SKM-1 (cell line): ENCODE measurements around the gene KLHL29.
A peak's percentile ranks its signal among the peaks of the same experiment; 100 is the strongest.

Source experiments
- DNase-seq: peaks from one replicate; lab custom pipeline; 2025; ENCODE audit not compliant: unreplicated experiment; lab: John Stamatoyannopoulos, UW

The KLHL29 gene

GRCh38 chr2:23446916-23447315 lies 61.9 kb downstream of the KLHL29 start:
- DNase-seq = no peak

GRCh38 chr2:23447405-23447804 lies 62.4 kb downstream of the KLHL29 start:
- DNase-seq = no peak

GRCh38 chr2:23448906-23449305 lies 63.9 kb downstream of the KLHL29 start:
- DNase-seq = no peak

GRCh38 chr2:23449413-23449812 lies 64.4 kb downstream of the KLHL29 start:
- DNase-seq = peak; percentile 25

GRCh38 chr2:23449831-23450331 lies 64.9 kb downstream of the KLHL29 start:
- no peak for DNase-seq

- DNase-seq = no peak
These were observed 67.4 kb downstream of the KLHL29 start for GRCh38 chr2:23452372-23452771.

- peak; percentile 15 for DNase-seq
These were observed 68.0 kb downstream of the KLHL29 start for GRCh38 chr2:23452853-23453420.

- DNase-seq = no peak
These were observed 68.5 kb downstream of the KLHL29 start for GRCh38 chr2:23453432-23453831.

GRCh38 chr2:23453836-23454460 lies 69.0 kb downstream of the KLHL29 start:
- no peak for DNase-seq

- DNase-seq = no peak
These were observed 69.6 kb downstream of the KLHL29 start for GRCh38 chr2:23454501-23455120.

- no peak for DNase-seq
These were observed 71.4 kb downstream of the KLHL29 start for GRCh38 chr2:23456396-23456795.

- no peak for DNase-seq
These were observed 72.1 kb downstream of the KLHL29 start for GRCh38 chr2:23456881-23457760.

- DNase-seq = no peak
These were observed 73.2 kb downstream of the KLHL29 start for GRCh38 chr2:23457990-23458682.

- DNase-seq = no peak
These were observed 74.1 kb downstream of the KLHL29 start for GRCh38 chr2:23459032-23459431.

GRCh38 chr2:23460228-23460627 lies 75.2 kb downstream of the KLHL29 start:
- DNase-seq = no peak

GRCh38 chr2:23460993-23461392 lies 76.0 kb downstream of the KLHL29 start:
- DNase-seq = no peak

- no peak for DNase-seq
These were observed 79.2 kb downstream of the KLHL29 start for GRCh38 chr2:23464156-23464555.

- no peak for DNase-seq
These were observed 80.0 kb downstream of the KLHL29 start for GRCh38 chr2:23464905-23465537.

- no peak for DNase-seq
These were observed 81.0 kb downstream of the KLHL29 start for GRCh38 chr2:23465936-23466335.

GRCh38 chr2:23467618-23468017 lies 82.6 kb downstream of the KLHL29 start:
- no peak for DNase-seq
